ENCODE data around the gene ADH1C.
"Not testable (repeated sequence)": the region's sequence is repeated elsewhere in the genome, so short reads cannot be mapped to it uniquely, and the experiment has no call there.

ADH1C gene

DNA sequence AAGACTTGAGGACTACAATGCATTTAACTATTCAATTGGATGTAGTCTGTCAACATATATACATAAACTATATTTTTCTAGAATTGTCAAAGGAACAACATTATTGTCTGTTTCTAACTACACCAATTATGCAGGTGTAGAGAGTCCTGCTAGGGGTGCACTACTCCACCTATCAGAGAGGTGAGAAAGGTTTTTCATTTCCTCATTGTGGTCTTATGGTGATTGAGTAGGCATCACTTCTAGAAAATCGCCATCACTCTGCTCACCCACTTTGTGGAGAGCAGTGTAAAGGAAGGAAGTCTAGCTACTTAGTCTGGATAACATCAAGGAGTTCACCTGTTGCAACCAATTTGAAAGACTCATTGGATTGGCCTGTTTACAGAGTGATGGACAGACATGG is 4.4 kb upstream of the ADH1C start:
- DNase-seq: no peak

DNA sequence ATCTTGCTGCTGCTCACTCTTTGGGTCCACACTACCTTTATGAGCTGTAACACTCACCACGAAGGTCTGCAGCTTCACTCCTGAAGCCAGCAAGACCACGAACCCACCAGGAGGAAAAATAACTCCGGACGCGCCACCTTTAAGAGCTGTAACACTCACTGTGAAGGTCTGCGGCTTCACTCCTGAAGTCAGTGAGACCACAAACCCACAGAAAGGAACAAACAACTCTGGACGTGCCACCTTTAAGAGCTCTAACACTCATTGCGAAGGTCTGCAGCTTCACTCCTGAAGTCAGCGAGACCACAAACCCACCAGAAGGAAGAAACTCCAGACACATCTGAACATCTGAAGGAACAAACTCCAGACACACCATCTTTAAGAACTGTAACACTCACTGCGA is 3.6 kb upstream of the ADH1C start:
- not testable (repeated sequence) for DNase-seq

DNA sequence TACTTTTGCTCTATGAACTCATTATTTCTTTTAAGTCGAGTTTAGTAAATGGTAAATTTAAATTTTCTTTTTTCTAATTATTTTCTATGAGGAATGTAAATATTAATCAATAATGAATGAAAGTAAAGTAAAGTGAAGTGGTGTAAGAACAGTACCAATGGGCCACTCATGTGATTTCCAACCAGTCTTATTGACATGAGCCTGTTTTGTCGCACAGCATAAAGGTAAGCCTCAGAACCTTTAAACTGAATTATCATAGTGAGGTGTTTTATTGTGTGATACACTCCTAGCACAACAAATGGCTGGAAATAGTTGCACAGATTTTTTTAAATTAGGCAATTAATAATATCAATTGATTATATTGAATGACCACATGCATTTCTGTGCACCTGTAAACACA is 1.1 kb downstream of the ADH1C start:
- DNase-seq: no peak

DNA sequence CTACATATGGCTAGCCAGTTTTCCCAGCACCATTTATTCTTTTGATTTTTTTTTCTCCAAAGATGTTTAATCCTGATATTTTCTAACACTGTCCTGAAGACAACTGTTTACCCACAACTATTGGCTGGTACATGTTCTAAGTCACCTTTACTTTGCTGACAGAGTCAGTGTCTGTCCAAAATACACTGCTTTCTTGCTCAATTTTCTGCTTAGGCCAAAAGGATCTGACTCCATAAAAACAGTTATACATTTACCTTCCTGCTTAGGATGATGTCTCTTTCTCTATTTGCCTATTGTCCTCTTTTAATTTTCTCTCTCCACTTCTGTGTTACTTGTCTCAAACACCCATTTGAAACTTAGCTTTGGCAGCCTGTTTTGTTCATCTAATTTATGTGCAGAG is 3.2 kb downstream of the ADH1C start:
- DNase-seq: no peak

DNA sequence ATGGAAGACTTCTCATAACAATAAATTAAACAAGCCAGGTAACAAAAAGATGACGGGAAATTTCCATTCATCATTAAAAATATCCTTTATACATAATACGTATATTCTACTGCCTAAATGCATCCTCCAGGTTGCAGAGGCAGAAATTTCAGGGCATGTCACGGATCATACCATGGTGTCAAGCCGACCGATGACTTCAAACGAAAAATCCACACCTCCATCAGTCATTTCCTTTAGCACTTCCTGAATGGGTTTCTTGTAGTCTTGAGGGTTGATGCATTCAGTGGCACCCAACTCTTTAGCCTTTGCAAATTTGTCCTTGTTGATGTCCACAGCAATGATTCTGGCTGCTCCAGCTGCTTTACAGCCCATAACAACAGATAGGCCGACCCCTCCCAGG is 9.9 kb downstream of the ADH1C start:
- not testable (repeated sequence) for DNase-seq

DNA sequence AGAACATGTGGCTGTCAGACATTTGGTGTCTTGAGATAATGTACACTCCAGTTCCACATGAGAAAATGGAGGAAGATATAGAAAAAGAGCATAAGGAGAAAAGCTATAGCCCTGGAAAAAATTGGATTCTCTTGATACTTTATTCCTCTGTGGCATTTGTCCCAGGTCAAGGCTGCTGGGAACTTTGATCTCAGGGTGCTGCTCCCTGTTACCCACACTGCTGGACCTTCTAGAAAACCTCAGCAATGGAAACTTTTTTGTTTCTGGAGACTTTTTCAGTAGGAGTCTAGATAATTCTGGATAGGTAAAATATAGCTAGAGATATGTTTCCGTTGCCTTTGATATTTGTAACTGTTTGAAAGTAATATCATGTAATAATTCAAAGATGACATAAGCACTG is 11.1 kb downstream of the ADH1C start:
- no peak for DNase-seq

DNA sequence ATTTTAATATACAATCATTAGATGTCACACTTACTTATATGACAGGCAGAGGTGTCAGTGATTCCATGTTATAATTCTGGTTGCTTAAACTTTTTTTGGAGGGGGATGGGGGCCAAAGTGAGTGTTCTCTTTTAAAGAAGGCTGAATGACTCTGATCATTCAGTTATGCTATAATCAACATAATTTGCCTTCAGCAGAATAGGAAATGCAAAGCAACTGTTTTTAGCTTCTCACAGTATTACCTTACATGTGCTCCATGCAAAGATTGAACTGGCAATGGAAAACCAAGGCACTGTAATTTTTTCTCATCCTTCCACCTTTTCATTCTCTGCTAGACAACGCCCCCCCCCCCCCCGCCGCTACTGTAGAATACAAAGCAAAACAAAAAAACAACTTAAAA is 13.4 kb downstream of the ADH1C start:
- no peak for DNase-seq

DNA sequence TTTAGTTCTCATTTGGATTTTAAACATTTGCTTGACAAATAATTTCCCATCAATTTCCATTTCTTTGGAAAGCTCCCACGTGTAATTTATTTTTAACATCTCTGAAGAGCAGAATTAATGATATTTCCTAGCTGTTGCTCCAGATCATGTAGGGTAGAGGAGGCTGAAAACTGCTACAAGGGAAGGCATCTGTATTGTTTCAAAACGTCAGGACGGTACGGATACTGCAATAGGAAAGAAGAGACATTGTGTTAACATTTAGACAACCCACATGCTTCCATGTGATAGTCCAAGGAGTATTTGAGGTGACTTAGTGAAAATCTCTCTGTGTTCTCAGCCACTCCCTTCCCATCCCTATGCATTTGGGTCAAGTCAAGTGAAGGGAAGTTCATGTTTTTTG is 16.0 kb downstream of the ADH1C start:
- no peak for DNase-seq

DNA sequence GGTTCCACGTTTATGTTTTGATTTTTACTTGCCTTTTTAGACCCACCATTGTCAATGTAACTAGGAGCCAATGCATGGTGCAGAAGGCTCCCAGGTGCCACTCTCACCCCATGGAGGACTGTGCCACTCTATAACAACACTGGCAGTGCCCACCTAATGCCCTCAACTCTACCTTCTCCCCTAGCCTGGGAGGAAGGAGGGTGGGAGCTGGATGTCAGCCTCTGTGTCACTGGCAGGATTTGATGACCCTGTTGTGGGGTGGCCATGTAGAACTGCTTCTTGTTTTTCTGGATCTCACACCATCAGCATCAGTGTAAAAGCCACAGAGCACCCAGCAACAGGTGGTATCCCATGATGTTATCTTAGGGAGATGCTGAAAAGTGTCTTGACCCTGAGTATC is 17.7 kb downstream of the ADH1C start:
- no peak for DNase-seq

DNA sequence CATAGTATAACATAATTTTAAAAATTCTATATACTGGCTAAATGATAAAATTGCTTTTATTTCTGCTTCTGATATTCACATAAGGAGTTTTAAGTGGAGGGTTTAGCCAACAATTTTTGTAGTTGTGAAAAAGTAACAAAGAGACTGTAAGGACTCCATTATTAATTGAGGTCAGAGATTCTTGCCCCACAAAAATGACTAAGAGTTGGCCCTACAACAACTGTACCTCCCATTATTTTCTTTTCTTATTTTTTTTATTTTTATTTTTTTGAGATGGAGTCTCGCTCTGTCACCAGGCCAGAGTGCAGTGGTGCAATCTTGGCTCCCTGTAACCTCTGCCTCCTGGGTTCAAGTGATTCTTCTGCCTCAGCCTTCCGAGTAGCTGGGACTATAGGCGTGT is 21.9 kb downstream of the ADH1C start:
- no peak for DNase-seq

DNA sequence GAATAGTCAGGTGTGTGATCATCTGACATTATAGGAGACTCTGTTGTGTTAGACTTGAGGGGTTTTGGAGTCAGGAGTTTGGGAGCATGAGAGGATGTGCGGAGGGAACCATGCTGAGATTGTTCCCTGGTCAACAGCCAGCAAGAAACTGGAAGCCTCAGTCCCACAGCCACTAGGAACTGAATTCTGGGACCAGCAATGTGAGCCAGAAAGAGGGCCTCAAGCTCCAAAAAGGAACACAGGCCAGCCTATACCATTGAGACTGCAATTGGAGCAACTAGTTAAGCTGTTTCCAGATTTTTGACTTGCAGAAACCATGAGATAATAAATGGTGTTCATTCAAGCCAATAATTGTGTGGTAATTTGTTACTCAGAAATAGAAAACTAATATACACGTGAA is 22.7 kb downstream of the ADH1C start:
- no peak for DNase-seq

DNA sequence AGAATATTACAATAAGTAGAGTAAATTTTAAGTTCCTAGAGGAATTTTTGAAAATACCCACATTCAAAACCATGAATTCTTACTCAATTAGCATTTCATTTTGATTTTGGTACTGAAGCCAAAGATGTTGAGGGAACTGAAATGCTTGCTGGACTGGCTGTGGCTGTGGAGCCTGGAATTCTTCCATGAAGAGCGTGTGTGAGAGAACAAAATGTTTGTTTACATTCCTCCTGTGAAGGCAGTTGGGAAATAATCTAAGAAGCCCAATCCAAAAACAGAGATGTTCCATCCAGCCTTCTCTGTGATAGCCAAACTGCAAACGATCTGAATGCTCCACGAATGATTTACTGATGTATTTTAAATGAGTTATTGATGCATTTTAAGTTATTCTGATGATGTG is 27.6 kb downstream of the ADH1C start:
- no peak for DNase-seq

DNA sequence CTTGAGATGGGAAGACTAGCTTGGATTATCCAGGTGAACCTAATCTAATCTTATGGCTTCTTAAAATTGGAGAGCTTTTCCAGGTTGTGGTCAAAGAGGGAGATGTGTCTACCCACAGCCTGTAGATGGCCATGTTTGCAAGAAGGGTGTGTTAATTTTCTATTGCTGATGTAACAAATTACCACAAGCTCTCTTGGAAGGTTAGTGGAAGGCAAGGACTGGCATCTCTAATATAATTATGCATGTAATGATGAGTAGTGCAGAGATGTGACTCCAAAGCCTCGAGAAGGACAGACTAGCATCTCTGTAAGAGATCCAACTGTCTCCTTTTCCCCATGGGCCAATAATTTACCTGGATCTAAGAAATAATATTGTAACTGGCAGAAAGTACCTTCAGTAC is 28.2 kb downstream of the ADH1C start:
- DNase-seq: no peak

DNA sequence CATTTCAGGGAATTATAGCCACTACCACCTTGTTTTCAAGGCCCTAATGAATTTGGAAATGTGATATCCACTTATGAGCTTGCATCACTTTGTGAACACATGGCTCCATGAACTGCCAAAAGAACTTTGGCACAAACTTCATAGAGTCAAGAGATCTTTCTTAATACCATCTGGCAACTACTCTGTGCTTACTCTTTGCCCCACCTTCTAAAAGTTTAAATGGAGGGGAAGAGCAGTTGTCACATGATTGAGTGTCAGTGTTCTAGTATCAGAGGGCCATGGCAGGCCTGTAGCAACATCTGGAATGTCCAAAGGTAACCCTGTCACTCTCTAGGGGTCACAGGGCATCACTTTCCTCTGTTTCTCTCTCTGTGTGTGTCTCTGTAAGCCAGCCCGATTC is 28.8 kb downstream of the ADH1C start:
- peak; percentile 2 for DNase-seq

DNA sequence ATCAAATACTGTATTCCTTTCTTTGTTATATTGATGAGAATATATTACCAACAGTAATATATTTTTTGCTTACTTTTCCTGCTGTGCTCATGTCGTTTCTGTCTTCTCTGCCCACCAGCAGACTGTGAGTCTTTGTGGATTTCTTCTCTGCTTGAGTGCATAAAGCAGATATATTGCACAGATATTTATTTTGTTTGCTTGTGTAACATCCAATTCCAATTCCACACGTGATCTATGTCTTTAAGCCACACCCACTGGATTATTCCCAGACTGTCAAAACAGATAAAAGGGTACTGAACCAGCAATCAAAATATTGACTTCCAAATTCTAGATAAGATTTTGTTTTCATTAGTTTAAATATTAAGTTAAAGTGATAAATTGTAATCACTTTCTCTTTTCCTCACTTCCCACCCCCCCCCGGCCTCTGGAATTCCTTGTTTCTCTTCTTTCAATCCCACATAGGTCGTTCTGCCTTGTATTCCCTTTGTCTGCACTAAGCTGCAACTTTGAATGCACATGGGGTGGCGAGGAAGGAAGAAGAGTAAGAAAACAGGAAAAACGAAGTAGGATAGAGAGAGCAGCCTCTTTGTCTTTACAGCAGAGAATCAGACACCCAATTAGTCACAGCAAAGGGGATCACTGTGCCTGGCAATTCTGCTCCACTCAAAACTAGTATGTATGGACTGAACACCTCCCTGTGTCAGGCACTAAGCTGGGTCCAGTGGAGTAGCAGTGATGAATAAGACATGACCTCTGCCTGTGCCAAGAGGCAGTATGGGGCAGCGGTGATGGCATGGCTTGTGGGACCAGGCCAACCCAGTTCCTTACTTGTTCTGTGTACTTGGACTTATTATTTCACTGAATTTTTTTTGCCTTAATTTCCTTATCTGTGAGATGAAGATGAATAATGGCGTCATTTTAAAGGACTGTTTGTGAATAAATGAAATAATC is 31.0 kb downstream of the ADH1C start, which contains the start of gene ADH1B:
Gene ADH1B (minus strand): TSS at position 161 of the 951 bp plus-strand sequence. CDS start 70 bp downstream, at position 91.
- DNase-seq: no peak

DNA sequence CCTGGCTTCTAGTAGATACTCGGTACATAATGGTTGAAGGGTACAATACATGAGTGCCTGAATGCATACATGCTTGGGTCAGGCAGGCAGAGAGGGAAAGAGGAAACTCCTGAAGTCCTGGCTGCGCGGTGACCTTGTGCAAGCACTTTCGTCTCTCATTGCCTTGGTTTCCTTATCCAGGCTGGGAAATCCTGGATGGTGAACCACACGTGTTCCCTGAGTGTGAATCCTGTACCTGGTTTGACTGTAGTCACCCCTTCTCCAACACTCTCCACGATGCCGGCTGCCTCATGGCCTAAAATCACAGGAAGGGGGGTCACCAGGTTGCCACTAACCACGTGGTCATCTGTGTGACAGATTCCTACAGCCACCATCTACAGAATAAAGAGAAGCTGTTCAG is 34.7 kb downstream of the ADH1C start:
- DNase-seq: not testable (repeated sequence)

DNA sequence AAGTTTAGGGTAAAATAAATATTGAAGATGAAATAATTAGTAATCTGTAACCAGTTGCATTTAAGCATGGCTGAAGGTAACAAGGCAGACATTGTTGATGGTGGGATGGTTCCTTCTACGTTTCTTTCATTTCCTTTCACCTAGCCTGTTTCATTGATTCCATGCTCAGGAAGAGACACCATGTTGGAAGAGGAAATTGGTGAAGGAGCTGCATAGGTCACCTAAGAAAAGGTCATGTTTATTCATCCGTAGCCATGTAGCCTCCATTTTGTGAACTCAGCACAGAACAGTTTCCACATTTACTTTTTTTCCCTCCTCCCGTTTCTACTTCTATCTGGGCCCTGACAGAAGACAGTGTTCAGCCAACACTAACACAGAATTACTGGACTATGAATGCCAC is 35.2 kb downstream of the ADH1C start:
- DNase-seq: no peak

DNA sequence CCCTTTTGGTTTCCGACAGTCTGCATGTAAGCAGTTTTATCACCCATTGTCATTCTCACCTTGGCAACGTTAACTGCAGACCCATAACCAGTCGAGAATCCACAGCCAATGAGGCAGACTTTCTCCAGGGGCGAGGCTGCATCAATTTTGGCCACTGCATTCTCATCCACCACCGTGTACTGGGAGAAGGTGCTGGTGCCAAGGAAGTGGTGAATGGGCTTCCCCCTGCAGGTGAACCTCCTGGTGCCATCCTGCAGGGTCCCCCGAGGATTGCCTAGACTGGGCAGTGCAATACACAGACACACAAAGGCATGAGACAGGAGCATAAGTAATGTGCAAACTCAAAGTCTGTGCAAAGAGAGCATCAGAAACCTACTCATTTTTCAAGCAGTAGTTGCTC is 36.7 kb downstream of the ADH1C start:
- no peak for DNase-seq

DNA sequence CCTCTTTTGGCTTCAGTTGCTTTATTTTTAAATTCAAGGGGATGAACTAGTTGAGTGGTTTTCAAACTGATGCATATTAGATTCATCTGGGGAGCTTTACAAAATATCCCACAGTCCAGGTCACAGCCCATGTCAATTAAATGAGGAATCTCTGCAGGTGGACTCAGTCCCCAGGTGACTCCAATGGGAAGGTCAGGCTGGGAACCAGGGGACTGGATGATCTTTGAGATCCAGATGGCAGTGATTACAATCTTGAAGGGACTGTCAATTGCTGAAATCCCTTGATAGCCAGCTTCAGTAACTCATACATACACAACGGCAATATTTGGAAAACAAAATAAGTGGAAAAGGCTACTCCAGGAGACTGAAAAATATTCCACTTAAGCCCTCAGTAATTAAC is 38.3 kb downstream of the ADH1C start:
- DNase-seq: no peak

DNA sequence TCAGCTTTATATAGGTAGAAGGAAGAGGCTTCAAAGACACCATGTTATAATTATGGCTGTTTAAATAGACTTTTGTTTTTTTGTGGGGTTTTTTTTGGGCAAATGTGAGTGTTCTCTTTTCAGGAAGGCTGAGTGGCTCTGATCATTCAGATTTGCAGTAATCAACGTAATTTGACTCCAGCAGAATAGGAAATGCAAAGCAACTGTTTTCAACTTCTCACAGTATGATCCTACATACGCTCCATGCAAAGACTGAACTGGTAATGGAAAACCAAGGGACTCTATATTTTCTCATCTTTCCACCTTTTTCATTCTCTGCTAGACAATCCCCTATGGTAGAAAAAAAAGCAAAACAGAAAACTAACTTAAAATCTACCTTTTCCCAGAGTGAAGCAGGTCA is 42.2 kb downstream of the ADH1C start:
- DNase-seq: no peak

DNA sequence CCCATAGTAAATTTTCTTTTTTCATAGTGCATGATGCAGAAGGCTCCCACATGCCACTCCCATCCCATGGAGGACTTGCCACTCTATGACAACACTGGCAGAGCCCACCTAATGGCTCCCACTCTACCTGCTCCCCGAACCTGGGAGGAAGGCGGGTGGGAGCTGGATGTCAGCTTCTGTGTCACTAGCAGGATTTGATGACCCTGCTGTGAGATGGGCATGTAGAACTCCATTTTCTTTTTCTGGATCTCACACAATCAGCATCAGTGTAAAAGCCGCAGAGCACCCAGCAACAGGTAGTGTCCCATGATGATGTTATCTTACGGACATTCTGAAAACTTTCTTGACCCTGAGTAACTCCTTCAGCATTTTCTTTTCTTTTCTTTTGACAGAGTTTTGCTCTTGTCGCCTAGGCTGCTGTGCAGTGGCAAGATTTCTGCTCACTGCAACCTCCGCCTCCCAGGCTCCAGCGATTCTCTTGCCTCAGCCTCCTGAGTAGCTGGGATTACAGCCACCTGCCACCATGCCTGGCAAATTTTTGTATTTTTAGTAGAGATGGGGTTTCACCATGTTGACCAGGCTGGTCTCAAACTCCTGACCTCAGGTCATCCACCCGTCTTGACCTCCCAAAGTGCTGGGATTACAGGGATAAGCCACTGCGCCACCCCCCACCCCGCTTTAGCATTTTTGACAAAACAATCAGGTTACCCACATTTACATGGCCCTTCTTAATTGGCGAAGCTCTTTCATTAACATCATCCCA is 46.7 kb downstream of the ADH1C start:
- no peak for DNase-seq

DNA sequence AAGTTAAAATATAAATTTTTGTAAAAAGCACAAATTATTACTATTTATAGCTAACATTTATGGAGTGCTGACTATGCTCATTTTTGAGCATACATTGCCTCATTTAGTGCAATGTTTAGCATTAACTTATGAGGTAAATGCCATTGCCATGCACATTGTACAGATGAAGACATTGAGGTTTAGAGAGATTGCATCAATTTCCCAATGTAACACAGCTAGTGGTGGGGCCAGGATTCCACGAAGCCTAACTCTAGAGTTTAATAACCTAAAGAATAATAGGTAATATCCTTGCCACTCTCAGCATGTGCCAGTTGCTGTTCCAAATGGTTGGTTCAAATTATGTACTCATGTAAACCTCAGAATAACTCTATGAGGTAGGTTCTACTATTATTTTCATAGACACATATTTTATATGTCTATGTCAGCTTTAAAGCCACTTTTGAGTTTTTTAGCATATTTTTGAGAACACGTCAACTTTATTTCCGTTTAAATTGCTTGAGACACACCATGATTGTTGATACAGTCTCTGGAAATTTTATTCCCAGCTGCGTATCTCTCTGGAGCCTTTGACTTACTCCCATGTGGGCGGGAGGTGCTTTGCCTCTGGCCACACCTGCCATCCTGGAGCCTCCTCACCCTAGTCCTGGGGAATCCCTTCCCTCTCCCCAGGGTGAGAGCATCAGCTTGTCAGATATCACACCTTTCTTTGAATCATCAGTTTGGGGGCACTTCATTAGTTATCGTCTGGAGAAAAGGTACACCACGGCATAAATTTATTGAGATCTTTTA is 51.0 kb downstream of the ADH1C start:
- no peak for DNase-seq

DNA sequence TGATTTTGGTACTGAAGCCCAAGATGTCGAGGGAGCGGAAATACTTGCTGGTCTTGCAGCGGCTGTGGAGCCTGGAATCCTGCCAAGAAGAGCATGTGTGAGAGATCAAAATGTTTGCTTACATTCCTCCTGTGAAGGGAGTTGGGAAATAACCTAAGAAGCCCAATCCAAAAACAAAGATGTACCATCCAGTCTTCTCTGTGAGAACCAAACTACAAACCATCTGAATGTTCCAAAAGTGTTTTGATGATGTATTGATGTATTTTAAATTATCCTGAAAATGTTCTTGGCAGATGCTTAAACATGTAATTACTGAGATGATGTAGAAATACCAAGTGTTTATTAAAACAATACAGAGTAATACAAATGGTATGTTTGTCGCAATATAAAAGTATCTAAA is 51.6 kb downstream of the ADH1C start:
- peak; percentile 64 for DNase-seq

All from DMS53 (cell line).